Measurements from ENCODE around the gene ACAT2. TPM values are rescaled to one million over a fixed set of nuclear protein-coding genes. Genes with fewer than 3 reads are reported as not detected.
"Not testable (repeated sequence)": the region's sequence is repeated elsewhere in the genome, so short reads cannot be mapped to it uniquely, and the experiment has no call there.

The ACAT2 gene
- total RNA-seq, 1 donor from 2014 or later = 82.0 TPM

- H3K9me3 Mint-ChIP-seq = no peaks in the 10 kb centered on the region
- ATAC-seq (ENCODE audit: low read depth) (no peak), DNase-seq (no peak)
- intact Hi-C loops (cut with micrococcal nuclease) = no loop called here
- H3K27me3 Mint-ChIP-seq = no peaks in the 10 kb centered on the region
- ChIA-PET POLR2A (no interaction called here), CTCF (no interaction called here)
- H3K27ac Mint-ChIP-seq = no peak overlapping the region
- H3K4me3 Mint-ChIP-seq = no peak overlapping the region
- H3K4me1 Mint-ChIP-seq = no peaks in the 10 kb centered on the region
- TF ChIP-seq, protein P1, sequence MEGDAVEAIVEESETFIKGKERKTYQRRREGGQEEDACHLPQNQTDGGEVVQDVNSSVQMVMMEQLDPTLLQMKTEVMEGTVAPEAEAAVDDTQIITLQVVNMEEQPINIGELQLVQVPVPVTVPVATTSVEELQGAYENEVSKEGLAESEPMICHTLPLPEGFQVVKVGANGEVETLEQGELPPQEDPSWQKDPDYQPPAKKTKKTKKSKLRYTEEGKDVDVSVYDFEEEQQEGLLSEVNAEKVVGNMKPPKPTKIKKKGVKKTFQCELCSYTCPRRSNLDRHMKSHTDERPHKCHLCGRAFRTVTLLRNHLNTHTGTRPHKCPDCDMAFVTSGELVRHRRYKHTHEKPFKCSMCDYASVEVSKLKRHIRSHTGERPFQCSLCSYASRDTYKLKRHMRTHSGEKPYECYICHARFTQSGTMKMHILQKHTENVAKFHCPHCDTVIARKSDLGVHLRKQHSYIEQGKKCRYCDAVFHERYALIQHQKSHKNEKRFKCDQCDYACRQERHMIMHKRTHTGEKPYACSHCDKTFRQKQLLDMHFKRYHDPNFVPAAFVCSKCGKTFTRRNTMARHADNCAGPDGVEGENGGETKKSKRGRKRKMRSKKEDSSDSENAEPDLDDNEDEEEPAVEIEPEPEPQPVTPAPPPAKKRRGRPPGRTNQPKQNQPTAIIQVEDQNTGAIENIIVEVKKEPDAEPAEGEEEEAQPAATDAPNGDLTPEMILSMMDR (IDR thresholded peaks at IDR 0.05) = no peak
- H3K36me3 Mint-ChIP-seq (ENCODE audit: low read depth) = no peaks in the 10 kb centered on the region
Measured at GRCh38 chr6:159809149-159809548, 47.3 kb downstream of the ACAT2 start.

DNA sequence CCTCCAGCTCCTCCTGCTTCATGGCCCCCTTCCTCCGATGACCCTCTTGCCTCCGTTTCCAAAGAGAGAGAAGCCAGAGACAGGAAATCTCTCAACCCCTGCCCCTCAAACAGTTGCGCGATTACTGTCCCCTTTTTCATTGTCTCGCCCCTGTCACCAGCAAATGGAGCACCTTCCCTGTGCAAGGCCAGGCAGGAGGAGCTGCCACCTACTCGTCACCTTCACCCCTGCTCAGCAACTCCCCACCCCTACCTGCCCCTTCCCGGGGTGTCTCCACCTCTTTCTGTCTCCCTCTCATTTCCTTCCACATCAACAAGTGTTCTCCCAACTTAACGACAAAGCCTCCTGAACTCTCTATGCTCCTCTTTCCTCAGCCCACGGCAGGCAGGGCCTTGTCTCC lies 51.9 kb downstream of the ACAT2 start:
- H3K4me1 Mint-ChIP-seq = no peaks in the 10 kb centered on the region
- no peak for ATAC-seq (ENCODE audit: low read depth)
- no peak overlapping the region for H3K27ac Mint-ChIP-seq
- H3K27me3 Mint-ChIP-seq = no peaks in the 10 kb centered on the region
- DNase-seq = no peak
- H3K9me3 Mint-ChIP-seq = no peaks in the 10 kb centered on the region
- no peaks in the 10 kb centered on the region for H3K36me3 Mint-ChIP-seq (ENCODE audit: low read depth)
- TF ChIP-seq, protein P1 (IDR thresholded peaks at IDR 0.05) = no peak
- H3K4me3 Mint-ChIP-seq = no peak overlapping the region
- intact Hi-C loops (cut with micrococcal nuclease) = no loop called here
- CTCF ChIA-PET = no interaction called here
- POLR2A ChIA-PET = no interaction called here

- Mint-ChIP-seq H3K36me3 (ENCODE audit: low read depth) (no peaks in the 10 kb centered on the region), H3K27ac (no peak overlapping the region)
Measured at GRCh38 chr6:159815410-159815809, 53.6 kb downstream of the ACAT2 start.

DNA sequence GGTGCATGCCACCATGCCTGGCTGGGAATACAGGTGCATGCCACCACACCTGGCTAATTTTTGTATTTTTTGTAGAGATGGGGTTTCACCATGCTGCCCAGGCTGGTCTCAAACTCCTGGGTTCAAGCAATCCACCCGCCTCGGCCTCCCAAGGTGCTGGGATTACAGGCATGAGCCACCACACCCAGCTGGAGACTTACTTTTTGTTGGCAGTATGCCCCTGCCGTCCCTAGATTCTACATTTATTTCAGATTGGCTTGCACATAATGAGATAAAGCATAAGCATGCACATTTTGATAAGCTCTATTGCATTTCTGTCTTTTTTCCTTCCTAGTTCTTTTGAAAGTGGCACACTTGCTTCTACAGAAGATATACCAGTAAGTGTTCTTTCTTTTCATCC lies 54.9 kb downstream of the ACAT2 start:
- H3K27ac Mint-ChIP-seq; H3K27me3 Mint-ChIP-seq; CTCF ChIA-PET; intact Hi-C loops (cut with micrococcal nuclease); H3K9me3 Mint-ChIP-seq; DNase-seq; ATAC-seq (ENCODE audit: low read depth); H3K36me3 Mint-ChIP-seq (ENCODE audit: low read depth); POLR2A ChIA-PET; H3K4me3 Mint-ChIP-seq: not testable (repeated sequence)
- peaks cover 21% of the 10 kb centered on the region for H3K4me1 Mint-ChIP-seq

More at GRCh38 chr6:159815410-159815809, 53.6 kb downstream of the ACAT2 start:
- DNase-seq = no peak
- no peaks in the 10 kb centered on the region for H3K9me3 Mint-ChIP-seq
- TF ChIP-seq, protein P1 (IDR thresholded peaks at IDR 0.05) = no peak
- ATAC-seq (ENCODE audit: low read depth) = no peak
- CTCF ChIA-PET = no interaction called here
- no peaks in the 10 kb centered on the region for H3K27me3 Mint-ChIP-seq
- no peak overlapping the region for H3K4me3 Mint-ChIP-seq
- intact Hi-C loops (cut with micrococcal nuclease) = no loop called here
- peaks cover 11% of the 10 kb centered on the region for H3K4me1 Mint-ChIP-seq
- POLR2A ChIA-PET = no interaction called here

- intact Hi-C loops (cut with micrococcal nuclease) = no loop called here
- ChIA-PET POLR2A (no interaction called here), CTCF (no interaction called here)
- H3K4me1 Mint-ChIP-seq = peaks cover 21% of the 10 kb centered on the region
- no peak for DNase-seq
- H3K4me3 Mint-ChIP-seq = no peak overlapping the region
- H3K27ac Mint-ChIP-seq = no peak overlapping the region
- no peaks in the 10 kb centered on the region for H3K27me3 Mint-ChIP-seq
- TF ChIP-seq, protein P1 (IDR thresholded peaks at IDR 0.05) = no peak
- no peaks in the 10 kb centered on the region for H3K36me3 Mint-ChIP-seq (ENCODE audit: low read depth)
- ATAC-seq (ENCODE audit: low read depth) = no peak
- no peaks in the 10 kb centered on the region for H3K9me3 Mint-ChIP-seq
Measured at GRCh38 chr6:159817951-159818739, 56.3 kb downstream of the ACAT2 start.

DNA sequence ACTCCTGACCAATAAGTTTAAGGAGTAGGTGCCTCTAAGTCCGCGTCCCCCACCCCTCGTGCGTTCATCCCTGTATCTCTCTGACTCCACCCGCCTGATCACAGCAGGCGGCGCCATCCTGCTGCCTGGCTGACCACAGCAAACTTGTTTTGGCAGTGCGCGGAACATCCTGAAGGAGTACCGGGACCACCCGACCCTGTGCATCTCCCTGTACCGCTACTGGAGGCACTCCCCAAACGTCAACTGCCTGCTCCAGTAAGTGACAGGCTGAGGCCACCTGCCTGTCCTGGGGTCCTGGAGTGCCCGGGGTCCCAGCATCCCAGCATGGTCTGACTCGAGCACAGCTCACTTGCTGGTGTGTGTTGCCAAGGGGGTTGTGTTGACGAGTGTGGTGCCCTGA lies 57.3 kb downstream of the ACAT2 start:
- no peak overlapping the region for H3K4me3 Mint-ChIP-seq
- ATAC-seq (ENCODE audit: low read depth) (no peak), DNase-seq (no peak)
- H3K4me1 Mint-ChIP-seq = peaks cover 21% of the 10 kb centered on the region
- ChIA-PET CTCF (no interaction called here), POLR2A (no interaction called here)
- H3K9me3 Mint-ChIP-seq = no peaks in the 10 kb centered on the region
- intact Hi-C loops (cut with micrococcal nuclease) = no loop called here
- no peaks in the 10 kb centered on the region for H3K36me3 Mint-ChIP-seq (ENCODE audit: low read depth)
- TF ChIP-seq, protein P1 (IDR thresholded peaks at IDR 0.05) = no peak
- no peaks in the 10 kb centered on the region for H3K27me3 Mint-ChIP-seq
- no peak overlapping the region for H3K27ac Mint-ChIP-seq
